Left ventricle myocardium superior (tissue), 1 donor: ENCODE measurements around the gene MCUR1. TPM values are rescaled to one million over a fixed set of nuclear protein-coding genes. Genes with fewer than 3 reads are reported as not detected.
"Not testable (repeated sequence)": the region's sequence is repeated elsewhere in the genome, so short reads cannot be mapped to it uniquely, and the experiment has no call there.

ENCODE experiments used
- ATAC-seq: fragments of 200-7000 bp; cut with Tn5 transposase; one replicate; pipeline ENCODE4 v1.9.1; 2020; ENCODE audit warnings: mild to moderate bottlenecking, moderate library complexity
- DNase-seq: peaks from one replicate; pipeline ENCODE4 v3.0.0-alpha.2; 2020
- intact Hi-C: fragments of 100-400 bp; cut with micrococcal nuclease; formaldehyde crosslinking; loops from one replicate; pipeline ENCODE4 v1.11.0; 2022
- long read RNA-seq: library from polyadenylated mRNA; unstranded; transcript quantifications from one replicate; pipeline ENCODE4 v2.0.0, GENCODE V29; 2021
- total RNA-seq: library from RNA; stranded (reverse); fragmentation: NEBNext Ultra II Directional; extraction: Animal tissue kit (Norgen Biotek cat#: 25700); gene quantifications from one replicate; pipeline ENCODE4 v1.2.1, GENCODE V29; 2021
- donor health status: DM: no; HTN: yes; CAD: no; lungs with severe emphysema.

The MCUR1 gene, protein sequence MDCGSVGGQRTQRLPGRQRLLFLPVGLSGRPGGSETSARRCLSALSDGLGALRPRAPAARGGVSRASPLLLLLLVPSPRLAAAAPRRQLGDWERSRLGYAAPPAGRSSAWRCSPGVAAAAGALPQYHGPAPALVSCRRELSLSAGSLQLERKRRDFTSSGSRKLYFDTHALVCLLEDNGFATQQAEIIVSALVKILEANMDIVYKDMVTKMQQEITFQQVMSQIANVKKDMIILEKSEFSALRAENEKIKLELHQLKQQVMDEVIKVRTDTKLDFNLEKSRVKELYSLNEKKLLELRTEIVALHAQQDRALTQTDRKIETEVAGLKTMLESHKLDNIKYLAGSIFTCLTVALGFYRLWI
- 30.8 TPM for total RNA-seq
- long read RNA-seq, full-length matches to known transcripts = 63 of 71 reads
- long read RNA-seq, partial matches to known transcripts = 0 of 71 reads
- long read RNA-seq, other reads (novel, unspliced or antisense) = 8 of 71 reads

DNA sequence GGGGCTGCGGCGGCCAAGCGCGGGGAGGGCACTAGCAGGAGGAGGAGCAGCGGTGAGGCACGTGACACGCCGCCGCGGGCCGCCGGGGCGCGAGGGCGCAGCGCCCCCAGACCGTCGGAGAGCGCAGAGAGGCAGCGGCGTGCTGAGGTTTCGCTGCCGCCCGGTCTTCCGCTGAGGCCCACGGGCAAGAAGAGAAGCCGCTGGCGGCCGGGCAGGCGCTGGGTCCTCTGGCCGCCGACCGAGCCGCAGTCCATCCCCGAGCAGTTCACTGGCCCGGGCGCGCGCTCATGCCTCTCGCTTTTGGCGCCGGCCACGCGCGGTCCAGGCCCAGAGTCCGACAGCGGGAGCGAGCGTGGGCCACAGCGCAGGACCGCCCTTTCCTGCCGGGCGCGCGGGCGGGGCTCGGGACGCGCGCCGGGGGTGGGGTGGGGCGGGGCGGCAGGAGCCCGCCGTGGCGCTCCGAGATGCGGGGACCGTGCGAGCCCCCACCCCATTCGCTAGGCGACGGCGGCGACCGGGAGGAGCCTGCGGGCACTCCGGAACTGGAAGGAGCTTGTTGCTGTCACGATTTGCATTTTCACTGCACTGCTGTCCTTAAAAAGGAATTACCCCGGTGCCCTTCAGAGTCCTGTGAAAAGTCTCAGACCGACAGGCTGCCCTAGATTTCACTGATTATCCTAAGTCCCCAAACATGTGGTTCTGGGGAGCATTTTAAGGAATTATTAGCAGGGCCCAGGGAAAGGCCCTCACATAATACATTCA, at the start of gene MCUR1:
Gene MCUR1 (minus strand): TSS at position 382 of the 762 bp plus-strand sequence. CDS start 128 bp downstream, at position 254.
- intact Hi-C loops = no loop called here
- peak; percentile 94 for DNase-seq
- peak; percentile 95 for ATAC-seq

DNA sequence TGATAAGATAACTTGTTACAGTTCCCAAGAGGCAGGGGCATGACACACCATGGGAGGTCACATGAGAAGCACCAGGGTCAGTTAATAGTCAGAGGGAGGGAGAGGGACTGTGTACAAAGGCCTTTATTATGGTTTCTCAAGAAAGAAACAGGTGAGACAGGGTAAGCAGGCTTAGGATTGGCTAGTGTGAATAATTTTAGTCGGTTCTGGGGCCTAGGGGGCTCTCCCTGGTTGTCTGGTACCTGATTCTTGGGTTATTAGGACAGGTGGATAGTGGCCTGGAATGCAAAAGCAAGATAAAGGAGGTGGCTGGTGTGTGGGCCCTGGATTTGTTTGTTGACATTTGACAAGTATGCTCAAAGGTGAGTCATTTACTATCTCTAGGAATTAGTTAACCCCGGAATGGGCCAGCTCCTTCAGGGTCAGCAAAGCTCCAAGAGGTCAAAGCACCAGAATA, 49.4 kb upstream of the MCUR1 start:
- DNase-seq (no peak), ATAC-seq (no peak)
- intact Hi-C loops = no loop called here

DNA sequence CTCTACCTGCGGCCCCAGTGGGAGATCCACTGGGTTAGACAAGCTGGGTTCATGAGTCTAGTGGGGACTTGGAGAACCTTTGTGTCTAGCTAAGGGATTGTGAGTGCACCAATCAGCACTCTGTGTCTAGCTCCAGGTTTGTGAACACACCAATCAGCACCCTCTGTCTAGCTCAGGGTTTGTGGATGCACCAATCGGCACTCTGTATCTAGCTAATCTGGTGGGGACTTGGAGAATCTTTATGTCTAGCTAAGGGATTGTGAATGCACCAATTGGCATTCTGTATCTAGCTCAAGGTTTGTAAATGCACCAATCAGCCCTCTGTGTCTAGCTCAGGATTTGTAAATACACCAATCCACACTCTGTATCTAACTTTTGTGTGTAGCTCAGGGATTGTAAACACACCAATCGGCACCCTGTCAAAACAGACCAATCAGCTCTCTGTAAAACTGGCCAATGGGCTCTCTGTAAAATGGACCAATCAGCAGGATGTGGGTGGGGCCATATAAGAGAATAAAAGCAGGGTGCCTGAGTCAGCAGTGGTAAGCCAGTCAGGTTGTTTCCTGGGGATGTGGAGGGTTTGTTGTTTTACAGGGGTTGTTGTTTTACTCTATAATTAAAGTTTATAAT, 46.3 kb upstream of the MCUR1 start:
- intact Hi-C loops, DNase-seq, ATAC-seq: not testable (repeated sequence)

DNA sequence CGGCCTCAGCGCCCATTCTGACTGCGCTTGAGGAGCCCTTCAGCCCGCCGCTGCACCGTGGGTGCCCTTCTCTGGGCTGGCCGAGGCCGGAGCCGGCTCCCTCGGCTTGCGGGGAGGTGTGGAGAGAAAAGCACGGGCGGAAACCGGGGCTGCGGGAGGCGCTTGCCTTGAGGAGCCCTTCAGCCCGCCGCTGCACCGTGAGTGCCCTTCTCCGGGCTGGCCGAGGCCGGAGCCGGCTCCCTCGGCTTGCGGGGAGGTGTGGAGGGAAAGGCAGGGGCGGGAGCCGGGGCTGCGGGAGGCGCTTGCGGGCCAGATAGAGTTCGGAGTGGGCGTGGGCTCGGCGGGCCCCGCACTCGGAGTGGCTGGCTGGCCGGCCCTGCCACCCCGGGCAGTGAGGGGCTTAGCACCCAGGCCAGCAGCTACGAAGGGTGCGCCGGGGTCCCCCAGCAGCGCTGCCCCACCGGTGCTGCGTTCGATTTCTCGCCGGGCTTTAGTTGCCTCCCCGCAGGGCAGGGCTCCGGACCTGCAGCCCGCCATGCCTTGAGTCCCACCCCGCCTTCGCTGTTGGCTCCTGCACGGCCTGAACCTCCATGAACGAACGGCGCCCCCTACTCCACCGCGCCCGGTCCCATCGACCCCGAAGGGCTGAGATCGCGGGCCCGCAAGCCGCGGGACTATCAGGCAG, 45.7 kb upstream of the MCUR1 start:
- intact Hi-C loops = no loop called here
- DNase-seq (peak; percentile 49), ATAC-seq (peak; percentile 52)

GRCh38 chr6:13854716-13855250, 40.4 kb upstream of the MCUR1 start:
- intact Hi-C loops = no loop called here
- no peak for ATAC-seq
- DNase-seq = no peak

GRCh38 chr6:13853871-13854270, 39.5 kb upstream of the MCUR1 start:
- intact Hi-C loops = no loop called here
- no peak for ATAC-seq
- no peak for DNase-seq

GRCh38 chr6:13851803-13852202, 37.4 kb upstream of the MCUR1 start:
- no peak for DNase-seq
- intact Hi-C loops = no loop called here
- ATAC-seq = no peak

GRCh38 chr6:13851330-13851729, 37.0 kb upstream of the MCUR1 start:
- intact Hi-C loops = no loop called here
- DNase-seq (no peak), ATAC-seq (no peak)

DNA sequence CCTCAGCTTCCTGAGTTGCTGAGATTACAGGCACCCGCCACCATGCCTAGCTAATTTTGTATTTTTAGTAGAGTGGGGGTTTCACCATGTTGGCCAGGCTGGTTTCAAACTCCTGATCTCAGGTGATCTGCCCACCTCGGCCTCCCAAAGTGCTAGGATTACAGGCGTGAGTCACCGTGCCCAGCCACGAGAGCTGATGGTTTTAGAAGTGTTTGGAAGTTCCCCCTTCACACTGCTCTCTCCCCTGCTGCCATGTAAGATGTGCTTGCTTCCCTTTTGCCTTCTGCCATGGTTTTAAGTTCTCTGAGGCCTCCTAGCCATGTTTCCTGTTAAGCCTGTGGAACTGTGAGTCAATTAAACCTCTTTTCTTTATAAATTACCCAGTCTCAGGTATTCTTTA, 36.3 kb upstream of the MCUR1 start:
- DNase-seq, ATAC-seq, intact Hi-C loops: not testable (repeated sequence)

- ATAC-seq (no peak), DNase-seq (no peak)
- intact Hi-C loops = no loop called here
Observed at GRCh38 chr6:13848522-13849150, 34.3 kb upstream of the MCUR1 start.

DNA sequence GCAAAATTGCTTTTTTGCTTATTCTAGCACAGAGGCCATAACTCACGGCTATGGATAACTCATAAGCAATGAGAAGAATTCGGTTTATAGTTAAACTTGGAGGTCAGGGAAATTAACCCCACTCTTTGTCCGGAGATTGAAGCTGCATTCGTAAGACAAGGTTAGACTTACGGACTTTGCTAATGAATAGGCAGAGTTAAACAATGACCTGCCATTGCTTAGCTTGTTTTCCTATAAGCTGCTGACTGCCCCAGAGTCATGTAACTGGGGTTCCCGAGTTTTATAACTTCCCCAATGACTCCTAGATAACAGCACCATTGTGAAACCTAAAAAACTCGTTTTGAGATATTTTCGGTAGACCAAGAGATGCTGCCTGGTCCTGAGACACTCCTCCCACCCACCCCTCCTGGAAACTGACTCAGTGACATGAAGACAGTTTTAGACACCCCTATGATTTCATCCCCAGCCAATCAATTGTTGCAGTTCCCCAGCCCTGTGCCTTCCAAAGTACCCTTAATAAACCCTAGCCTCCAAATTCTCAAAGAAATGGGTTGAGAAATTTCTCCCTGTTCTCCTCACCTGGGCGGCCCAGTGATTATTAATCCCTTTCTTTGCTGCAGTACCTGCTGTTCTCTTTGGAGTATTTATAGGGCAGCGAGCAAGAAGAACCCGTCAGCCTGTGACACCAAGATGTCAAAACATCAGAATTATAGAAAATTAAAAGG, 33.1 kb upstream of the MCUR1 start:
- ATAC-seq (no peak), DNase-seq (no peak)
- intact Hi-C loops = no loop called here

DNA sequence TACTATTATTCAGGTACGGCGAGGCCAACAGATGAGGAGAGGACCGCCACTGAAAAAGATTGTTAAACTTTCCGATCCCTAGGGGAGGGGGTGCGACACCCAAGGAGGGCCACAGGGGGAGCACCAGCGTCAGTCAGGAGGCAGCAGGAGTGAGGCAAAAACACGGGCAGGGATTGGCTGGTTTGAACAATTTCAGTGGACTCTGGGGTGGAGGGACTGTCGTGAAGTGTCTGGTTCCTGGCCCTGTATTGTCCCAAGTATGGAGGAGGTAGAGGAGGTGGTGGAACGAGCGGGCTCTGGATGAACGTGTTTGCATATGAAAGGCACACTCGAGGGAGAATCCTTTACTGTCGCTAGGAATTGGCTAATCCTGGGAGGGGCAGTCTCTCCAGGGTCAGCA, 32.5 kb upstream of the MCUR1 start:
- intact Hi-C loops = no loop called here
- no peak for DNase-seq
- ATAC-seq = no peak

DNA sequence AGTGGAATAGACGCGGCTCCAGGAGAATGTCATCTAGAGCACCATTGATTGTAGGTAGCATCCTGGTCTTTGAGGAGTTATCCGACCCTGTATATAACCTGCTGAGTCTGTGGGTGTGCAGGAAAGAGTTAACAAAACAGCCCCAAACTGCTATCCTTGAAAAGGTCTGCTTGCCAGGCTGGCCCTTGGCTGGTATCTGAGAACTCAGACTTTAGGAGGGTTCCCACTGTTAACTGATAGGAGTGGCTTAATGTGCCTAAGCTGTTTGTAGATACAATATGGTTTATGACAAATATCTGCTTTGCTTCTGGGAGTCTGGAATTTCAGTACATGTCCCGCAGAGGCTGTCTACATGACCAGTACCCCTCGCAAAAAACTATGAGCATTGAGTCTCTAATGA, 27.6 kb upstream of the MCUR1 start:
- intact Hi-C loops = no loop called here
- no peak for DNase-seq
- ATAC-seq = no peak

GRCh38 chr6:13838616-13839015, 24.3 kb upstream of the MCUR1 start:
- ATAC-seq = no peak
- intact Hi-C loops = no loop called here

DNA sequence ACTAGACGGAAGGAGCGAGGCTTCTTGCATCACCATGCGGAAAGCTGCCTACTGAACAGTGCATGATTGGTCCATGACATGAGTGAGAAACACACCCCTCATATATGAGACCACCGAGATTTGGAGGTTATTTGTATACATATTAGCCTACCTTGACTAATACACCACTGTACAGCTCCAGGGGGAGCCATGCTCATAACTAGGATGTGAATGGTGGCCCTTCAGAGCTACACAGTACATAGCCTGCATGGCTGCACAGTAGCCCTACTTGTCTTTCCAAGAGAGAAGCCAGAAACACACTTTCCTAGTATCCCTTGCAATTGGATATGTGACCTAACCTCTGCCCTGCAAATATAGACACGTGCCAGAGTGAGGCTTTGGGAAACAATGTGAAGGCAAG, 21.8 kb upstream of the MCUR1 start:
- ATAC-seq (no peak), DNase-seq (no peak)
- intact Hi-C loops = no loop called here

More at GRCh38 chr6:13838616-13839015, 24.3 kb upstream of the MCUR1 start:
- no peak for DNase-seq

DNA sequence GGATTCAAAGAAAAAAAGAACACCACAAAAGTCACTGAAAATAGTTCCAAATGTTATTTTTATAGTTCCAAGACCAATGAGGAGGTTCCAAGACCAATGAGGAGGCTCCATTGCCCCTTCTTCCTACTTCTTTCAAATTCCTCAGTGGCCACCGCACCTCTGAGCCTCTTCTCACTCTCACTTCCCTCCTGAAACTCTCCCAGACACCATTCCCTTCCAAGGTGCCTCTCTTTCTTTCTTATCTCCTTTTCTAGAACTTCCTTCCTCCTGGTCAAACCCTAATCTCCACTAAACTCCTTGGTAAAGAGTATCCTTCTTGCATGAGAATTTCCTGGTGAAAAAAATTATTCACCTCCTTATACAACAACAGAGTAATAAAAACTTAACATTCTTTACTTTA, 20.4 kb upstream of the MCUR1 start:
- intact Hi-C loops = no loop called here
- DNase-seq = no peak
- no peak for ATAC-seq

DNA sequence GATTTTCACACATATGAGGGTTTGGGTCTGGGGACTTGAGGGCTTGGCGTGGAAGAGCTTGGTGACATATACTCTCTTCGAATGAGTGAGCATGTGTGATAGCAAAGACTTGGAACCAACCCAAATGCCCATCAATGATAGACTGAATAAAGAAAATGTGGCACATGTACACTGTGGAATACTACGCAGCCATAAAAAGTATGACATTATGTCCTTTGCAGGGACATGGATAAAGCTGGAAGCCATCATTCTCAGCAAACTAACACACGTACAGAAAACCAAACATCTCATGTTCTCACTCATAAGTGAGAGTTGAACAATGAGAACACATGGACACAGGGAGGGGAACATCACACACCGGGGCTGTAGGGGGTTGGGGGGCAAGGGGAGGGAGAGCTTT, 19.7 kb upstream of the MCUR1 start:
- ATAC-seq, intact Hi-C loops, DNase-seq: not testable (repeated sequence)

GRCh38 chr6:13832778-13833177, 18.4 kb upstream of the MCUR1 start:
- intact Hi-C loops = no loop called here
- DNase-seq (no peak), ATAC-seq (no peak)
